ENCODE results near the gene MPIG6B.

DNA sequence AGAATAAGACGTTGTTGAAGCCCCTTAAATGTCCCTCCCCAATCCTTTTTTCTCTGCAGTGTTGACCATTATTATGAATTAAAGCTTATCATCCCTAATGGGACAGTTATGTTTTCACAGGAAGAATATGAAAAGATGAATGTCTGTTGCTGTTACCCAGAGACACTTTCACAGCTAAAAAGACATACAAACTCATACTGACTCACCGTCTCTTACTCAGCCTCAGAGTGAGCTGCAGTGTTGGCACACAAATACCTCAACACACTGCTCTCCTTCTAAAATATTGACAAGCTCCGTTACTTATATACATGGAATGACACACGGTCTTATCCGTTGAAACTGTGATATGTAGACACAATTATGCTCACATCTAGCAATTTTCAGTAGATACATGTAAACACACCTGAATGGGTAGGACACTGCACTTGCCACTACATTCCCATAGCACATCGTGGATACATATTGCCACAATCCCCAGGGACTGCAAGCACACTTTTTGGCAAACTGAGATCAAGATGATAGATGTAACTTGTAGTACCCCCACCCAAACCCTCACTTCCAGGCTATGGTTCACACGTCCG lies 29.7 kb downstream of the MPIG6B start:
- TF ChIP-seq, protein P1, sequence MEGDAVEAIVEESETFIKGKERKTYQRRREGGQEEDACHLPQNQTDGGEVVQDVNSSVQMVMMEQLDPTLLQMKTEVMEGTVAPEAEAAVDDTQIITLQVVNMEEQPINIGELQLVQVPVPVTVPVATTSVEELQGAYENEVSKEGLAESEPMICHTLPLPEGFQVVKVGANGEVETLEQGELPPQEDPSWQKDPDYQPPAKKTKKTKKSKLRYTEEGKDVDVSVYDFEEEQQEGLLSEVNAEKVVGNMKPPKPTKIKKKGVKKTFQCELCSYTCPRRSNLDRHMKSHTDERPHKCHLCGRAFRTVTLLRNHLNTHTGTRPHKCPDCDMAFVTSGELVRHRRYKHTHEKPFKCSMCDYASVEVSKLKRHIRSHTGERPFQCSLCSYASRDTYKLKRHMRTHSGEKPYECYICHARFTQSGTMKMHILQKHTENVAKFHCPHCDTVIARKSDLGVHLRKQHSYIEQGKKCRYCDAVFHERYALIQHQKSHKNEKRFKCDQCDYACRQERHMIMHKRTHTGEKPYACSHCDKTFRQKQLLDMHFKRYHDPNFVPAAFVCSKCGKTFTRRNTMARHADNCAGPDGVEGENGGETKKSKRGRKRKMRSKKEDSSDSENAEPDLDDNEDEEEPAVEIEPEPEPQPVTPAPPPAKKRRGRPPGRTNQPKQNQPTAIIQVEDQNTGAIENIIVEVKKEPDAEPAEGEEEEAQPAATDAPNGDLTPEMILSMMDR (IDR thresholded peaks at IDR 0.05; ENCODE audit: low read depth, low read length, missing input control) = no peak
- TF ChIP-seq, protein P2, sequence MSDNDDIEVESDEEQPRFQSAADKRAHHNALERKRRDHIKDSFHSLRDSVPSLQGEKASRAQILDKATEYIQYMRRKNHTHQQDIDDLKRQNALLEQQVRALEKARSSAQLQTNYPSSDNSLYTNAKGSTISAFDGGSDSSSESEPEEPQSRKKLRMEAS (IDR thresholded peaks at IDR 0.05) = no peak
- TF ChIP-seq, protein P3, sequence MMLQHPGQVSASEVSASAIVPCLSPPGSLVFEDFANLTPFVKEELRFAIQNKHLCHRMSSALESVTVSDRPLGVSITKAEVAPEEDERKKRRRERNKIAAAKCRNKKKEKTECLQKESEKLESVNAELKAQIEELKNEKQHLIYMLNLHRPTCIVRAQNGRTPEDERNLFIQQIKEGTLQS (IDR thresholded peaks at IDR 0.05) = no peak
